HG03575 (cell line): ENCODE results near the gene IGFN1.

Source experiments
- ATAC-seq: cut with Tn5 transposase; IDR thresholded peaks from one replicate; pipeline ENCODE4 v1.9.1; 2021; ENCODE audit not compliant: unreplicated experiment, insufficient number of reproducible peaks, low FRiP score; ENCODE audit errors: extremely low read depth

The IGFN1 gene

DNA sequence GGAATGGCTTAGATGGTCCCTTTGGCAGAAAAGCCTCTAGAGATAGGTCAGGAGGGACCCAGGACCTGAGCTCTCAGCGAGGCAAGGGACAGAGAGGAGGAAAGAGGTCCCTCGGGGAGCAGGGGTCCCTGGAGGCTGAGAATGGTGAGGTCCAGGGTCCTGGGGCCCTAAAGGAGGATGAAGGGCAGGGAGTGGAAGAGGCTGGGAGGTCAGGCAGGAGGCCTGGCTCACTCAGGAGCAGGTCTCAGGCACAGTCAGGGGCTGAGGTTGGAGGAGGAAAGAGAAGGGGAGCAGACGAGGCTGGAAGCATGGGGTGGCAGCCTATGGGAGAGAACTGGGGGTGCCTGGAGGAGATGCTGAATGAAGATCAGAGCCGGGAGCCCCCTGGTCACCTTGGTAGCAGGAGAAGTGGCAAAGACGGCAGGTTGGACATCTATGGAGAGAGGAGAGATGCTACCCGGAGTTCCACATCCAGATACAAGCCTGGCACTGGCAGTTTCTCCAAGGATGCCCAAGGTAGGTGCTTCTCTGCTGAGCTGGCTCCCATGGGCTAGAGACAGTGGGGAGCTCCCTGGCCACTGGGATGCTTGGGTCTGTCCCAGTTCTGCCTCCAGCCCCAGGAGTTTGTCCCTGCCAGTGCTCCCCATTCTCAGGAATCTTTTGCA is 22.6 kb downstream of the IGFN1 start:
- ATAC-seq, result no peak

- no peak for ATAC-seq
These were observed 23.3 kb downstream of the IGFN1 start for GRCh38 chr1:201213926-201214325.

- ATAC-seq, result no peak
These were observed 23.8 kb downstream of the IGFN1 start for GRCh38 chr1:201214461-201214860.

DNA sequence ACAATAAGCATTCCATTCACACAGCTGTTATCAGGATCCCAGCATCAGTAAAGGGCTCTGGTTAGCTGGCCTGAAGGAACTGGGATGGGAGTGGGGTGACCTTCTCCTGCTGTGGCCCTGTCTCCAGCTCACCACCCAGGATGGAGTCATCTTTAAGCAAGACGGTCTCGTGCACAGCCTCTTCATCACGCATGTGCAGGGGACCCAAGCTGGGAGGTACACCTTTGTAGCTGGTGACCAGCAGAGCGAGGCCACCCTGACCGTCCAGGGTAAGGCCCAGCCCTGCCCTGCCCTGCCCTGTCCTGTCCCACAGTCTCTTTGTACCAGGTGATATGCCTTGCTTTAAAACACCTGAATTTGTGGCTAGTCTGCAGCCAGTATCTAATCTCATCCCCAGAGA is 24.3 kb downstream of the IGFN1 start:
- ATAC-seq, result no peak

GRCh38 chr1:201215531-201216357 is 25.1 kb downstream of the IGFN1 start:
- ATAC-seq, result no peak

DNA sequence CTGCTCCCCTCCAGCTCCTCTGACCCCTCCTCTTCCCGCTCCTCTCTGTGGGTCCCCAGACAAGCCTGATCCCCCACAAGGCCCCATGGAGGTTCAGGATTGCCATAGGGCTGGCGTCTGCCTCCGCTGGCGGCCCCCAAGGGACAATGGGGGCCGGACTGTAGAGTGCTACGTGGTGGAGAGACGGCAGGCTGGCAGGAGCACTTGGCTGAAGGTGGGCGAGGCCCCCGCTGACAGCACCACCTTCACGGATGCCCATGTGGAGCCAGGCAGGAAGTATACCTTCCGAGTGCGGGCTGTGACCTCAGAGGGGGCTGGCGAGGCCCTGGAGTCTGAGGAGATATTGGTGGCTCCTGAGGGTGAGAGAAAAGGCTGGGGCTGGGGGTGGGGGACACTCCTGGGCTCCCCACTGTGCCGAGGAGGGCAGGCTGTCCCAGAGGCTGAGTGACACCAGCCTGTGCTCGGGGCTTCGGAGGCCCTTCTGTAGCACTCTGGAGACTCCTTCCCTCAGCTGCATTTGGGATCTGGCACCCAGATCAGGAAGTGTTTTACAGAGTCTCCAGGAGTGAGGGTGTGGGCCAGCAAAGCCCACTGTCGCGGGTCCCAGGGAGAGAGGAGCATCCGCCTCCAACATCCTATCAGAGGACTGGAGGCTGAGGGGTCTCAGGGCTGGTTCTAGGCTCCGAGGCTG is 25.9 kb downstream of the IGFN1 start:
- no peak for ATAC-seq

DNA sequence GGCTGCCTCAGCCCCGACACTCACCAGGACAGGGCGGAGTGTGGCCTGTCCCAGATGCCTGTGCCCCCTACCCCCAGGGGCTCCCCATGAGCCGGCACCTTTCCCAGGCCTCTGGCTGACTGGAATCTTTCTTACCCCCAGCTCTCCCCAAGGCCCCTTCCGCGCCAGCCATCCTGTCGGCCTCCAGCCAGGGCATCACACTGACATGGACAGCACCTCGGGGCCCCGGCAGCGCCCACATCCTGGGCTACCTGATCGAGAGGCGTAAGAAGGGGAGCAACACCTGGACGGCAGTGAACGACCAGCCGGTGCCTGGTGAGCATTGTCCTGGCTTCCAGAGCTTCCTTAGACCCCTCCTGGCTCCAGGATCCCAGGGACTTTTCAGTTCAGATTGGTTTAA is 26.5 kb downstream of the IGFN1 start:
- ATAC-seq, result no peak

- no peak for ATAC-seq
These were observed 27.2 kb downstream of the IGFN1 start for GRCh38 chr1:201217851-201218250.

GRCh38 chr1:201218409-201218808 is 27.8 kb downstream of the IGFN1 start:
- no peak for ATAC-seq

- ATAC-seq, result no peak
These were observed 29.1 kb downstream of the IGFN1 start for GRCh38 chr1:201219481-201220387.

DNA sequence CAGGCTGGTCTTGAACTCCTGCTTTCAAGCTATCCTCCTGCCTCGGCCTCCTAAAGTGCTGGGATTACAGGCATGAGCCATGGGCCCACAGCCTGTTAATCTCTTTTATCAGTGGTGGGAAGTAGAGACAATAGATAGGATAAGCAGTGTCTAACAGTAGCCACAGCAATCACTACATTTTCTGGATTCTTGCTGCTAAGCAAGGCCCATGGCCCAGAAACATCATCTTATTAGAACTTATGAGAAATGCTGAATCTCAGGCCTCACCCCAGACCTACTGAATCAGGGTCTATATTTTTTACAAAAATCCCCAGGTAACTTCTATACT is 29.7 kb downstream of the IGFN1 start:
- ATAC-seq, result no peak

DNA sequence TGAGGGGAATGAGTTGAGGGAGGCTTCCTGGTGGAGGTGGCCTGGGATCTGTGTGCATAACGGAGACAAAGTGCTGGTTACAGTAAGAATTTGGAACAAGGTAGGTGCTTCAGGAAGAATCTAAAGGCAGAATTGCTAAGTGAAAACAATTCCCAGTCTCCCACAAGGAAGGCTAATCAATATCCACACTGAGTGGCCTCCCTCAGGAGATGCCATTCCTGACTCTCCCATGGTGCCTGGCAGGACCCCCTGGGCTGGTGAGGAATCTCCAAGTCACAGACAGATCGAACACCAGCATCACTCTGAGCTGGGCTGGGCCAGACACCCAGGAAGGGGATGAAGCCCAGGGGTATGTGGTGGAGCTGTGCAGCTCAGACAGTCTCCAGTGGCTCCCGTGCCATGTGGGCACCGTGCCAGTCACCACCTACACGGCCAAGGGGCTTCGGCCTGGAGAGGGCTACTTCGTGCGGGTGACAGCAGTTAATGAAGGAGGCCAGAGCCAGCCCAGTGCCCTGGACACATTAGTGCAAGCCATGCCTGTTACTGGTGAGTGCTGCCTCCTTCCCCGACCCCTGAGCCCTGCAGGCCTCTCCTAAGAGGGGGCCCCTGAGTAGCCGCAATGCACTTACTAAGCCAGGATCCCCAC is 30.7 kb downstream of the IGFN1 start:
- ATAC-seq, result no peak

DNA sequence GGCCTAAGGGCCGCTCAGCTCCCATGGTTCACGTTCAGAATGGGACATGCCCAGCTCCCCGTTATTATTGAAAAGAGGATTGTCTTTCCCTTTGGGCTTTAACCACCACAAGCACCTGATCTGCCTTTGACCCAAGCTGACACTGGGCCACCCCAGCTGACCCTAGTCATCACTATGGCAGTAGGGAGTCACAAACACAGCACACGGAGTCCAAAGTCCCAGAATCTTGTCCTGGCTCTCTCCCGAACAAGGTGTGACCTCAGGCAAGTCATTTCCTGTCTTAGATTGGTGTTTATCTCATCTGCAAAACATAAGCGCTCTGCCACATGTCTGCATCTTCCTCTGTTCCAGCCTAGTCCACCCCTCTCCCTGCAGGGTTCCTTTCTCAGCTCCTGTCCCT is 31.5 kb downstream of the IGFN1 start:
- ATAC-seq, result no peak

GRCh38 chr1:201223852-201224665 is 33.4 kb downstream of the IGFN1 start:
- no peak for ATAC-seq

GRCh38 chr1:201224666-201225370 is 34.2 kb downstream of the IGFN1 start:
- ATAC-seq, result no peak

DNA sequence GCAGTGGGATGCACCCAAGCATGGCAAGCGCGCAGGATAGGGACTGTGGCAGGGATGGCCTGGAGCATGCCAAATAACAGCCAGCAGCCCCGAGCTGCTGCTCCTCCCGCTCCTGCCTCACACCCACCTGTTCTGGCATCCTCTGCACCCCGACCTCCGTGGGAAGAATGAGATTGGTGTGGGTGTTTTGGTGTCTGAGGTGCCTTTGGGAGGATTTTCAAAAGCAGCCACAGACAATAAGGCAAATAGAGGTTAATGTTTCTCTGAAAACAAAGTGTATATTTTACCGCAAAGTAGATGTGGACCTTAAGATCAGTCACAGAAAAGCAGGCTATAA is 35.5 kb downstream of the IGFN1 start:
- no peak for ATAC-seq

- no peak for ATAC-seq
These were observed 36.4 kb downstream of the IGFN1 start for GRCh38 chr1:201226859-201227488.
